NCI-H2171 treated with DMSO at 0.1 percent for 48 hours (cell line): ENCODE results near the gene MAGEA8.
"Not testable (repeated sequence)": the region's sequence is repeated elsewhere in the genome, so short reads cannot be mapped to it uniquely, and the experiment has no call there.

Experiments used
- DNase-seq: peaks from one replicate; lab custom pipeline; 2025; lab: John Stamatoyannopoulos, UW

Gene MAGEA8

GRCh38 chrX:149903889-149904748 is 23.1 kb downstream of the MAGEA8 start:
- no peak for DNase-seq

DNA sequence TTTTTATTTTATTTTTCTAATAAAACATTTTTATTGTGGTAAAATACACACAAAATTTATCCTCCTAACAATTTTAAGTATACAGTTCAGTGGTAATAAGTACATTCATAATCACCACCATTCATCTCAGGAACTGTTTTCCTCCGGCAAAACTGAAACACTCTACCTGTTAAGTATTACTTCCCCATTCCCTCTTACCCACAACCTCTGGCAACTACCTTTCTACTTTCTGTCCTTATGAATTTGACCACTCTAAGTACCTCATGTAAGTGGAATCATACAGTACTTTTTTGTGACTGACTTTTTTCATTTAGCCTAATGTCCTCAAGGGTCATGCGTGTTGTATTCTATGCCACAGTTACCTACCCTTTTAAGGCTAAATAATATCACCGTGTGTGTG is 27.3 kb downstream of the MAGEA8 start:
- DNase-seq = no peak

GRCh38 chrX:149908727-149909126 is 27.7 kb downstream of the MAGEA8 start:
- DNase-seq = no peak

GRCh38 chrX:149909324-149910177 is 28.6 kb downstream of the MAGEA8 start:
- DNase-seq = no peak

- no peak for DNase-seq
Observed at GRCh38 chrX:149910178-149910695, 29.3 kb downstream of the MAGEA8 start.

- DNase-seq = no peak
Observed at GRCh38 chrX:149916745-149917392, 35.9 kb downstream of the MAGEA8 start.

- not testable (repeated sequence) for DNase-seq
Observed at GRCh38 chrX:149923836-149924235, 42.9 kb downstream of the MAGEA8 start.

DNA sequence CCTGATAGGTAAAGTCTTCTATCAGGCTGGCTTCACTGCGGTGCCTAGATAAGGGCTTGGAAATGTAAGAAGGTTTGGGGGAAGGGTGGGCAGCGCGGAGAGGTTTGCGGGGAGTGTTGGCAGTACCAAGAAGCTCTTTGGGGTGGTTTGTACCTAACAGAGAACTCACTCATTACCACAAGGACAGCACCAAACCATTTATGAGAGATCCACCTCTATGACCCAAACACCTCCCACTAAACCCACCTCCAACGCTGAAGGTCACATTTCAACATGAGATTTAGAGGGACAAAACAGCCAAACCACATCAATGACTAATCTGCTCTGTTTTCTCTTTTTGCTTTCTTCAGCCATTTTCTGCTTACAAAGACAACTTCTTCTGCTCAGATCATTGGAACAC is 43.5 kb downstream of the MAGEA8 start:
- DNase-seq = not testable (repeated sequence)

- DNase-seq = not testable (repeated sequence)
Observed at GRCh38 chrX:149927245-149927963, 46.4 kb downstream of the MAGEA8 start.

DNA sequence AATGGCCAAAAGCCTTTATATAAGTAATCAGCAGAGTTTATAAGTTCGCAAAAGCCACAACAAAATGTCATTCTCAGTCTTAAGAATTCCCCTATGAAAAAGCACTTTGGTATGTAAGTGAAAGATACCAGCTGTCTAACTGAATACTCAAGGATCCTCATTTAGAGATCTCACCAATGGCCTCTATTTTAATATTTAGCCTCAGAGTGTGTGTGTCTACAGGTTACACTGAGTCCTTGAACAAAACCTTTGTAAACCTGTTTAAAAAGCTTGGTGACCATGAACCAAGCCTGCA is 46.9 kb downstream of the MAGEA8 start:
- DNase-seq = not testable (repeated sequence)

GRCh38 chrX:149928635-149929034 is 47.7 kb downstream of the MAGEA8 start:
- not testable (repeated sequence) for DNase-seq

DNA sequence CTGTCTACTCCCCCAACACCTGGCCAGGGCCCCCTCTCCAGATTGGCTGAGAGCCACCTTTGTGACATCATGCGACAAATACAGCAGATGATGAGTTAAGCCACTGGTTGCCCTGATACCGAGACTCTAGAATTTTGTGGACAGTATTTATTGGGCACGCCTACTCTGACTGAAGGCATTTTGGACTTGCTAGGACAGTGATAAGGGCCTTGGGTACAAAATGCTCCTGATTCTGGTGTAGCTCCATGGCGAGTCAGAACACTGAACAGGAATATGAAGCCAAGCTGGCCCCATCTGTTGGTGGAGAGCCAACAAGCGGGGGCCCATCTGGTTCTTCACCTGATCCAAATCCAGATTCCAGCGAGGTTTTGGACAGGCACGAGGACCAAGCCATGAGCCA is 48.4 kb downstream of the MAGEA8 start, which contains the start of gene HSFX4:
HSFX4 (plus strand) TSS at position 174 of the 400 bp plus-strand sequence; CDS start at position 246, 72 bp downstream.
- DNase-seq = not testable (repeated sequence)

- DNase-seq = not testable (repeated sequence)
Observed at GRCh38 chrX:149931355-149931754, 50.4 kb downstream of the MAGEA8 start.

GRCh38 chrX:149932150-149932549 is 51.2 kb downstream of the MAGEA8 start:
- DNase-seq = not testable (repeated sequence)

DNA sequence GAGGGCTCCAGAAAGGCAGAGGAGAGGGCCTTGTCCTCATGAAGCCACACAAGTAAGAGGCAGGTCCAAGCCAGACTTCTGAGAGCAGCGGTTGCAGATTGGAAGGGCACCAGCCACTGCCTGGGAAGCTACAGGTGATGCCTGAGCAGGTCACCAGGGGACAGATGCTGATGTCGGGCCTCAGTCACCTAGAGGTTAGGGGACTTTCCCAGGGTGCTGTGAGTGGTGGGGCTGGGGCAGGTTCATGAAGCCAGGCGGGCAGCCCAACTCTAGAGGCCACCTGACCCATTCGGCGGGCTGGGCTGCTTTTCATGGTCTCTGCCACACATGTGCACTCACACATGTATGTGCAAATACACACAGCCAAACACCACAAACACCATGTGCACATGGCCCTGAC is 52.0 kb downstream of the MAGEA8 start:
- not testable (repeated sequence) for DNase-seq

GRCh38 chrX:149933547-149933946 is 52.6 kb downstream of the MAGEA8 start:
- DNase-seq = not testable (repeated sequence)
